HG03469 (cell line): ENCODE measurements around the gene SLC37A4.

ENCODE experiments used
- ATAC-seq: cut with Tn5 transposase; IDR thresholded peaks from one replicate; pipeline ENCODE4 v1.9.1; 2021; ENCODE audit warnings: mild to moderate bottlenecking, moderate library complexity, moderate number of reproducible peaks; ENCODE audit not compliant: unreplicated experiment

Gene SLC37A4

DNA sequence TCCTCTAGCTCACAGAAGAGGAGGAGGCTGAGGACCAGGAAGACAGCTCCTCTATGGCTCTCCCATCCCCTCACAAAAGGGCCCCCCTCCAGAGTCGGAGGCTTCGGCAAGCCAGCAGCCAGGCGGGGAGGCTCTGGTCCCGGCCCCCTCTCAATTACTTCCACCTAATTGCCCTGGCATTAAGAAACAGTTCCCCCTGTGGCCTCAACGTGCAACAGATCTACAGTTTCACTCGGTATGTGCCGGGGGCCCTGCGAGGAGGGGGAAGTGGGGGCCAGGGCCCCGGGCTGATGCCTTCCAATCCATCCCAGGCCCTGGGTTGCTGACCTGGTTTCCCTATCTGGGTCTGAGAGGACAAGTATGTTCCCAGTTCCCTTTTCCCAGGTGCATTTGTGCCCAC is 51.2 kb downstream of the SLC37A4 start:
- no peak for ATAC-seq

- ATAC-seq = no peak
Measured at GRCh38 chr11:118975771-118976709, 54.6 kb downstream of the SLC37A4 start.
